ENCODE results near the gene PYGL. TPM values are rescaled to one million over a fixed set of nuclear protein-coding genes. Genes with fewer than 3 reads are reported as not detected.
"Not testable (repeated sequence)": the region's sequence is repeated elsewhere in the genome, so short reads cannot be mapped to it uniquely, and the experiment has no call there.

The PYGL gene
- total RNA-seq, 1 experiment from 2014 or later: 106 TPM

- peak; percentile 95 for DNase-seq (ENCODE audit: low read depth)
Observed at GRCh38 chr14:50955373-50956043, 11.2 kb upstream of the PYGL start.

GRCh38 chr14:50954811-50955372 lies 10.6 kb upstream of the PYGL start:
- peak; percentile 68 for DNase-seq (ENCODE audit: low read depth)

- no peak for DNase-seq (ENCODE audit: low read depth)
Observed at GRCh38 chr14:50953502-50953901, 9.2 kb upstream of the PYGL start.

- DNase-seq (ENCODE audit: low read depth): no peak
Observed at GRCh38 chr14:50951032-50951431, 6.7 kb upstream of the PYGL start.

- no peak for DNase-seq (ENCODE audit: low read depth)
Observed at GRCh38 chr14:50948205-50948604, 3.9 kb upstream of the PYGL start.

GRCh38 chr14:50947446-50947845 lies 3.2 kb upstream of the PYGL start:
- peak; percentile 42 for DNase-seq (ENCODE audit: low read depth)

- DNase-seq (ENCODE audit: low read depth): no peak
Observed at GRCh38 chr14:50946234-50946935, 2.1 kb upstream of the PYGL start.

- DNase-seq (ENCODE audit: low read depth): peak; percentile 59
Observed at GRCh38 chr14:50944647-50945413, 547 bp upstream of the PYGL start.

GRCh38 chr14:50943261-50943942 lies 881 bp downstream of the PYGL start:
- peak; percentile 59 for DNase-seq (ENCODE audit: low read depth)

- not testable (repeated sequence) for DNase-seq (ENCODE audit: low read depth)
Observed at GRCh38 chr14:50941638-50942037, 2.6 kb downstream of the PYGL start.

GRCh38 chr14:50941151-50941550 lies 3.1 kb downstream of the PYGL start:
- DNase-seq (ENCODE audit: low read depth): no peak

- DNase-seq (ENCODE audit: low read depth): no peak
Observed at GRCh38 chr14:50937800-50938199, 6.5 kb downstream of the PYGL start.

- DNase-seq (ENCODE audit: low read depth): peak; percentile 44
Observed at GRCh38 chr14:50937325-50937724, 7.0 kb downstream of the PYGL start.

- DNase-seq (ENCODE audit: low read depth): no peak
Observed at GRCh38 chr14:50936882-50937281, 7.4 kb downstream of the PYGL start.

- no peak for DNase-seq (ENCODE audit: low read depth)
Observed at GRCh38 chr14:50936016-50936340, 8.3 kb downstream of the PYGL start.

- DNase-seq (ENCODE audit: low read depth): no peak
Observed at GRCh38 chr14:50935126-50936015, 8.9 kb downstream of the PYGL start.

- DNase-seq (ENCODE audit: low read depth): no peak
Observed at GRCh38 chr14:50932592-50933495, 11.4 kb downstream of the PYGL start.

GRCh38 chr14:50932156-50932555 lies 12.1 kb downstream of the PYGL start:
- DNase-seq (ENCODE audit: low read depth): no peak

- no peak for DNase-seq (ENCODE audit: low read depth)
Observed at GRCh38 chr14:50931559-50931958, 12.7 kb downstream of the PYGL start.
